HG02938 (cell line): ENCODE results near the gene UGT1A6.
"Not testable (repeated sequence)": the region's sequence is repeated elsewhere in the genome, so short reads cannot be mapped to it uniquely, and the experiment has no call there.

Source experiments
- ATAC-seq: cut with Tn5 transposase; IDR thresholded peaks from one replicate; pipeline ENCODE4 v1.9.1; 2021; ENCODE audit warnings: mild to moderate bottlenecking, moderate library complexity; ENCODE audit not compliant: unreplicated experiment

Gene UGT1A6

GRCh38 chr2:233692648-233693047, at the start of gene UGT1A6:
UGT1A6 (plus strand) TSS chr2:233692890; CDS start chr2:233693005, 115 bp downstream.
- no peak for ATAC-seq

- no peak for ATAC-seq
These were observed 49.6 kb upstream of the UGT1A6 start for GRCh38 chr2:233643128-233643527.

GRCh38 chr2:233646033-233646432, 46.7 kb upstream of the UGT1A6 start:
- ATAC-seq = not testable (repeated sequence)

- ATAC-seq = no peak
These were observed 41.7 kb upstream of the UGT1A6 start for GRCh38 chr2:233650981-233651380.

DNA sequence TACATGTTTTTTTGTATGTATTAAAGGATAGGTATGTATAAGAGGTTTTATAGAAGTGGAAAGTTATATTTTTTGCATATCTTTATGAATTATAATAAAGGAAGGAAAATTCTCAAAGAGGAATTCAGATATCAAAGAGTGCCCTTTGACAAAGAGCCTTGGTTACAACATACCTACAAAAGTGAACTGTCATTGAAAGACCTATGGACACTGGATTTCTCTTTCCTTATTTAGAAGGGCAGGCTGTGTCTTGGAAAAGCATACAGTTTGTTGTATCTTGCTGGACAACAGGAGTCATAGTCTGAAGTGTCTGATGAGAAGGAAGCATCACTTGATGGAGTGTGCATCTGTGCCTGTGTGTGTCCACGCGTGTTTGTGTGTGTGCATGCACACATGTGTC, 41.3 kb upstream of the UGT1A6 start:
- no peak for ATAC-seq

- no peak for ATAC-seq
These were observed 38.2 kb upstream of the UGT1A6 start for GRCh38 chr2:233654501-233654900.

GRCh38 chr2:233655043-233655442, 37.6 kb upstream of the UGT1A6 start:
- ATAC-seq = no peak

GRCh38 chr2:233655943-233656342, 36.7 kb upstream of the UGT1A6 start:
- not testable (repeated sequence) for ATAC-seq

DNA sequence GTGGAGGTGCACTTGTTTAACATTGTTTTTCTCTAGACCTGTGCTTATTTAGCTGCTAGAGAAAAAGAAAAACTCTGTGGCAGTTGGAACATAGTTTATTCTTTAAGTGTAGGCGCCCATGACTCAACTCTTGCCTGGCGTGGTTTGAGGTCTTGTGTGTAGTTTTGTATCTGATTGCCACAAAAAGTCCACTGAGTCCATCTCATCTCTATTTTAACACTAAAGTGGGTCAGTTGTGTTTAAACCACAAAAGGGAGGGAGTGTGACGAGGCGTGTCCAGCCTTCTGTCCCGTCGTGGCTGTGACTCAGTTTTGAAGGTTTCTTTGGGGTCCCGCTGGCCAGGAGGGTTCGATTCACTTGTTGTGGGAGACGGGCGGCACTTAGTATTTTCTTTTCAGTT, 36.2 kb upstream of the UGT1A6 start:
- ATAC-seq = no peak

- no peak for ATAC-seq
These were observed 34.1 kb upstream of the UGT1A6 start for GRCh38 chr2:233658610-233659009.

GRCh38 chr2:233663911-233664310, 28.8 kb upstream of the UGT1A6 start:
- no peak for ATAC-seq

- ATAC-seq = no peak
These were observed 24.0 kb upstream of the UGT1A6 start for GRCh38 chr2:233668605-233669260.

GRCh38 chr2:233671290-233672161, 21.2 kb upstream of the UGT1A6 start, which contains the start of gene UGT1A9:
UGT1A9 (plus strand) TSS chr2:233671898; CDS start chr2:233671935, 37 bp downstream.
- no peak for ATAC-seq

DNA sequence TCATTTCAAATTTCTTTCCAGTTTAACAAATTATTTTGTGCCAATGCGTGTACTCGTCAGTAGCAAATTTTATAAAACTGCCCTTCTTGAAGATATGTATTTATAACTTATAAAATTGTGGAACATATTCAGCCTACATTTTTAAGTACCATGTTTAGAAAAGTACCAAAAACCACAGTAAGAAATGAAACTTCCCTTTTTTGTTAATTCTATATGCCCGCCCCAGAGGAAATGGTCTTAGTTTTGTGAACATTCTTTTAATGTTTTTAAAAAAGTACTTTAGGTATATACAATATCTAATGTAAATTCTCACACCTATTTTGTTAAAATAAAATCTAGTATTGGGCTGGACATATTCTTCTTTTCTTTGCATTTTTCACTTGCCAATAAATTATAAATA, 19.8 kb upstream of the UGT1A6 start:
- no peak for ATAC-seq

- no peak for ATAC-seq
These were observed 18.8 kb upstream of the UGT1A6 start for GRCh38 chr2:233673896-233674295.

DNA sequence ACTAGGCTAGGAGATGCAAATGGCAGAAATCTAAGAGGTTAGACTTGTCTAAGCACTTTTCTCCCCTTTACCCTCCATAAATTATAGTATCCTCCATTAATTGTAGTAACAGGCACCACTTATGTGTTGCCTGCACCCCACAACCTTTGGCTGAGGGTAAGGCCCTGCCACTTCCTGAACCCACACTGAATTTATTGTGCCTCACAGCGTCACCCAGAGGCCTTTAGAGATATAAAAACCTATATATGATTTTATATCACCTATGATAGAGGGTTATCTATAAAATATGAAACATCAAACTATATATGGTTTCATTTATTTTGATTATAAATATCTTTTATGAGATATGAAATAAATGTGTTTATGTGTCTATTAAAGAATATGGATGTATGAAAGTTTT, 18.4 kb upstream of the UGT1A6 start:
- no peak for ATAC-seq

GRCh38 chr2:233674995-233675394, 17.7 kb upstream of the UGT1A6 start:
- ATAC-seq = no peak

DNA sequence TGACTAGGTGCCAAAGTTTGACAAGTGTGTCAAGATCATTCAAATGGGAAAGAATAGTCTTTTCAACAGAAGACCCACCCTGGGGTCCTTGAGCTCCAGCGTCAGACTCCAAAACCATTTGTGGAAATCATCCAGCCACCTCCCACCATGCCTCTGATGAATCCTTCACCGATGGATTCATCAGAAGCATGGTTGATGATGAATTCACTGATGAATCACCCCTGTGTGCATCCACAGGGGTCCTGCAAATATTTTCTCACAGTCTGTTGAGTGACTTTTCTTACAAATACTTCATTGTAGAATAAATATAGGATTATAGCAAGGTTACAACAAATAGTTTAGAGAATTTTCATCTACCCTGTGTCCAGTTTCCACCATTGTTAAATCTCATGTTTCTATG, 16.6 kb upstream of the UGT1A6 start:
- ATAC-seq = no peak

- no peak for ATAC-seq
These were observed 13.5 kb upstream of the UGT1A6 start for GRCh38 chr2:233679196-233679595.

- no peak for ATAC-seq
These were observed 12.2 kb upstream of the UGT1A6 start for GRCh38 chr2:233680361-233681045.

GRCh38 chr2:233681521-233682099, 11.1 kb upstream of the UGT1A6 start, which contains the start of gene UGT1A7:
UGT1A7 (plus strand) TSS chr2:233681901; CDS start chr2:233681938, 37 bp downstream.
- ATAC-seq = no peak
